ENCODE measurements around the gene ALOX12B.
"Not testable (repeated sequence)": the region's sequence is repeated elsewhere in the genome, so short reads cannot be mapped to it uniquely, and the experiment has no call there.

Gene ALOX12B

GRCh38 chr17:8118769-8119580 is 31.5 kb upstream of the ALOX12B start:
- DNase-seq (ENCODE audit: low read depth in 2 of 2): peak; percentile 56 to 65

- no peak for DNase-seq (ENCODE audit: low read depth in 2 of 2)
Observed at GRCh38 chr17:8117980-8118768, 30.7 kb upstream of the ALOX12B start, which contains the start of gene ALOXE3. TSS of gene ALOXE3 (minus strand) at chr17:8118514. CDS start at chr17:8117990, 524 bp downstream.

- no peak for DNase-seq (ENCODE audit: low read depth in 2 of 2)
Observed at GRCh38 chr17:8117367-8117979, 30.0 kb upstream of the ALOX12B start.

GRCh38 chr17:8116776-8117175 is 29.3 kb upstream of the ALOX12B start:
- no peak for DNase-seq (ENCODE audit: low read depth in 2 of 2)

GRCh38 chr17:8110907-8111306 is 23.4 kb upstream of the ALOX12B start:
- no peak for DNase-seq (ENCODE audit: low read depth in 2 of 2)

GRCh38 chr17:8110456-8110804 is 22.9 kb upstream of the ALOX12B start:
- DNase-seq (ENCODE audit: low read depth in 2 of 2): no peak

GRCh38 chr17:8109661-8110455 is 22.3 kb upstream of the ALOX12B start:
- DNase-seq (ENCODE audit: low read depth in 2 of 2): no peak

GRCh38 chr17:8108972-8109660 is 21.6 kb upstream of the ALOX12B start:
- DNase-seq (ENCODE audit: low read depth in 2 of 2): no peak

GRCh38 chr17:8106980-8107379 is 19.5 kb upstream of the ALOX12B start:
- DNase-seq (ENCODE audit: low read depth in 2 of 2): not testable (repeated sequence)

GRCh38 chr17:8105957-8106398 is 18.5 kb upstream of the ALOX12B start:
- DNase-seq (ENCODE audit: low read depth in 2 of 2): no peak

- no peak for DNase-seq (ENCODE audit: low read depth in 2 of 2)
Observed at GRCh38 chr17:8104911-8105310, 17.4 kb upstream of the ALOX12B start.

GRCh38 chr17:8103549-8103948 is 16.0 kb upstream of the ALOX12B start:
- DNase-seq (ENCODE audit: low read depth in 2 of 2): no peak

GRCh38 chr17:8101721-8102120 is 14.2 kb upstream of the ALOX12B start:
- DNase-seq (ENCODE audit: low read depth in 2 of 2): no peak

- DNase-seq (ENCODE audit: low read depth in 2 of 2): no peak
Observed at GRCh38 chr17:8100763-8101162, 13.2 kb upstream of the ALOX12B start.

GRCh38 chr17:8100111-8100510 is 12.6 kb upstream of the ALOX12B start:
- no peak for DNase-seq (ENCODE audit: low read depth in 2 of 2)

GRCh38 chr17:8096541-8096940 is 9.0 kb upstream of the ALOX12B start:
- no peak for DNase-seq (ENCODE audit: low read depth in 2 of 2)

GRCh38 chr17:8095361-8095760 is 7.8 kb upstream of the ALOX12B start:
- DNase-seq (ENCODE audit: low read depth in 2 of 2): no peak

- DNase-seq (ENCODE audit: low read depth in 2 of 2): no peak
Observed at GRCh38 chr17:8091033-8091687, 3.6 kb upstream of the ALOX12B start.

- DNase-seq (ENCODE audit: low read depth in 2 of 2): no peak
Observed at GRCh38 chr17:8089728-8090127, 2.2 kb upstream of the ALOX12B start.

- DNase-seq (ENCODE audit: low read depth in 2 of 2): no peak
Observed at GRCh38 chr17:8087952-8088230, 375 bp upstream of the ALOX12B start.

- no peak for DNase-seq (ENCODE audit: low read depth in 2 of 2)
Observed at GRCh38 chr17:8084250-8084649, 3.3 kb downstream of the ALOX12B start.
